HG03354 (cell line): ENCODE results near the gene AP5Z1.
A peak's percentile ranks its signal among the peaks of the same experiment; 100 is the strongest.

Experiments used
- ATAC-seq: cut with Tn5 transposase; IDR thresholded peaks from one replicate; pipeline ENCODE4 v1.9.1; 2021; ENCODE audit warnings: mild to moderate bottlenecking; ENCODE audit not compliant: unreplicated experiment, poor library complexity, severe bottlenecking

The AP5Z1 gene

GRCh38 chr7:4815609-4816418 is 40.4 kb downstream of the AP5Z1 start:
- no peak for ATAC-seq

- no peak for ATAC-seq
Observed at GRCh38 chr7:4816419-4817080, 41.1 kb downstream of the AP5Z1 start.

GRCh38 chr7:4817178-4817901 is 41.9 kb downstream of the AP5Z1 start:
- ATAC-seq, result no peak

GRCh38 chr7:4818000-4818794 is 42.8 kb downstream of the AP5Z1 start:
- ATAC-seq, result no peak

GRCh38 chr7:4819560-4820404 is 44.4 kb downstream of the AP5Z1 start:
- no peak for ATAC-seq

- no peak for ATAC-seq
Observed at GRCh38 chr7:4820405-4820966, 45.1 kb downstream of the AP5Z1 start.

- no peak for ATAC-seq
Observed at GRCh38 chr7:4820967-4821471, 45.6 kb downstream of the AP5Z1 start.

GRCh38 chr7:4822677-4823076 is 47.3 kb downstream of the AP5Z1 start:
- ATAC-seq, result no peak

- no peak for ATAC-seq
Observed at GRCh38 chr7:4823441-4824119, 48.2 kb downstream of the AP5Z1 start.

GRCh38 chr7:4824120-4824775 is 48.8 kb downstream of the AP5Z1 start:
- ATAC-seq, result no peak

GRCh38 chr7:4825081-4825480 is 49.7 kb downstream of the AP5Z1 start:
- no peak for ATAC-seq

GRCh38 chr7:4828720-4829383 is 53.4 kb downstream of the AP5Z1 start:
- no peak for ATAC-seq

- peak; percentile 53 for ATAC-seq
Observed at GRCh38 chr7:4830176-4830575, 54.8 kb downstream of the AP5Z1 start.

GRCh38 chr7:4831723-4832495 is 56.5 kb downstream of the AP5Z1 start:
- no peak for ATAC-seq

- no peak for ATAC-seq
Observed at GRCh38 chr7:4832711-4833110, 57.3 kb downstream of the AP5Z1 start.

- ATAC-seq, result no peak
Observed at GRCh38 chr7:4833176-4833575, 57.8 kb downstream of the AP5Z1 start.
